Fibroblast of lung (primary cell): ENCODE results near the gene QDPR. TPM values are rescaled to one million over a fixed set of nuclear protein-coding genes. Genes with fewer than 3 reads are reported as not detected.
A peak's percentile ranks its signal among the peaks of the same experiment; 100 is the strongest.

ENCODE experiments used
- DNase-seq, 2 donors: peaks; one replicate each; pipeline versions ENCODE4 v3.0.0 to v3.0.0-alpha.2; 2010; ENCODE audit warnings: low read depth in 2 of 2
- H2AFZ ChIP-seq: 2 replicates; pipeline ENCODE4 v1.5.1; 2012; ENCODE audit warnings: low read length, control low read depth, inconsistent platforms
- H3K27ac ChIP-seq: 2 replicates; pipeline ENCODE4 v1.5.1; 2011; ENCODE audit warnings: low read length, control low read depth; ENCODE audit not compliant: insufficient read depth
- H3K27me3 ChIP-seq: 2 replicates; pipeline ENCODE4 v1.5.1; 2011; ENCODE audit warnings: mild to moderate bottlenecking, low read length; ENCODE audit not compliant: control insufficient read depth, insufficient read depth
- H3K36me3 ChIP-seq: 2 replicates; pipeline ENCODE4 v1.5.1; 2011; ENCODE audit warnings: low read length; ENCODE audit not compliant: control insufficient read depth, insufficient read depth
- H3K4me1 ChIP-seq: 2 replicates; pipeline ENCODE4 v1.5.1; 2011; ENCODE audit warnings: low read length; ENCODE audit not compliant: control insufficient read depth, insufficient read depth; ENCODE audit errors: extremely low read depth
- H3K4me2 ChIP-seq: 2 replicates; pipeline ENCODE4 v1.5.1; 2011; ENCODE audit warnings: low read length, control low read depth; ENCODE audit not compliant: insufficient read depth; ENCODE audit errors: extremely low read depth
- H3K4me3 ChIP-seq, 4 experiments: fragments of 200-600 bp in 1 of 4; sonication (generic) in 1 of 4; replicated peaks in 1 of 4; 2 replicates each; pipeline ENCODE4 v1.5.1; 2011 to 2016; ENCODE audit warnings: low read length in 4 of 4, low read depth in 3 of 4, mild to moderate bottlenecking in 3 of 4, control low read depth in 2 of 4, inconsistent platforms in 1 of 4, mixed read lengths in 1 of 4; ENCODE audit not compliant: insufficient read depth in 1 of 4; ENCODE audit errors: control extremely low read depth in 1 of 4
- H3K79me2 ChIP-seq: 2 replicates; pipeline ENCODE4 v1.5.1; 2012; ENCODE audit warnings: mild to moderate bottlenecking, low read length, inconsistent platforms; ENCODE audit not compliant: control insufficient read depth, insufficient read depth
- H3K9ac ChIP-seq: 2 replicates; pipeline ENCODE4 v1.5.1; 2011; ENCODE audit warnings: mild to moderate bottlenecking, low read length, control low read depth; ENCODE audit not compliant: insufficient read depth
- H3K9me3 ChIP-seq: 2 replicates; pipeline ENCODE4 v1.5.1; 2012; ENCODE audit warnings: low read depth, low read length; ENCODE audit not compliant: control insufficient read depth, insufficient read depth
- H4K20me1 ChIP-seq: 2 replicates; pipeline ENCODE4 v1.5.1; 2011; ENCODE audit warnings: low read length; ENCODE audit not compliant: control insufficient read depth, insufficient read depth; ENCODE audit errors: extremely low read depth
- CTCF ChIP-seq, 2 donors: IDR thresholded peaks in 1 of 2; conservative IDR thresholded peaks in 1 of 2; 1 replicate in 1 of 2; 2 replicates in 1 of 2; pipeline ENCODE4 v1.5.1; 2011 to 2012; ENCODE audit warnings: low read length in 2 of 2, control low read depth in 1 of 2, inconsistent platforms in 1 of 2, low read depth in 1 of 2, mild to moderate bottlenecking in 1 of 2
- EZH2 ChIP-seq: IDR thresholded peaks from 2 replicates; pipeline ENCODE4 v1.5.1; 2012; ENCODE audit warnings: low read length, control low read depth, mild to moderate bottlenecking; ENCODE audit errors: missing control alignments
- polyA plus RNA-seq, 2 donors: library from polyadenylated mRNA; depleted of rRNA in 1 of 2; stranded (reverse) in 1 of 2; unstranded in 1 of 2; fragments of >200 nt; gene quantifications; 2 replicates each; pipeline ENCODE4 v1.2.1, GENCODE V29; 2011 to 2012; ENCODE audit warnings: missing spikeins in 1 of 2
- total RNA-seq: library from RNA; depleted of rRNA; stranded (reverse); fragments of >200 nt; gene quantifications from 2 replicates; pipeline ENCODE4 v1.2.1, GENCODE V29; 2014

QDPR gene
- total and polyA plus RNA-seq, 2 donors (not counting 1 experiment from before 2014, with no cell fraction given) = 27.4 to 41.4 TPM

GRCh38 chr4:17552427-17552826 lies 40.5 kb upstream of the QDPR start:
- Histone ChIP-seq H4K20me1 (no peaks in the 10 kb centered on the region), H3K36me3 (no peaks in the 10 kb centered on the region), H3K4me1 (no peaks in the 10 kb centered on the region), H2AFZ (peak overlapping the region; percentile 17), H3K4me2 (no peak overlapping the region), H3K9me3 (no peaks in the 10 kb centered on the region), H3K27ac (no peak overlapping the region), H3K27me3 (no peaks in the 10 kb centered on the region), H3K79me2 (no peaks in the 10 kb centered on the region), H3K4me3 (no peak overlapping the region), H3K9ac (no peak overlapping the region)
- TF ChIP-seq EZH2 (no peak), CTCF (conservative IDR thresholded peaks at IDR 0.05 in 1 of 2, IDR thresholded peaks at IDR 0.05 in 1 of 2; ENCODE audit: low read depth in 1 of 2, low read length in 2 of 2) (no peak)
- DNase-seq = no peak

GRCh38 chr4:17550549-17550948 lies 38.7 kb upstream of the QDPR start:
- Histone ChIP-seq H4K20me1 (no peaks in the 10 kb centered on the region), H3K27ac (no peak overlapping the region), H2AFZ (no peak overlapping the region), H3K9me3 (no peaks in the 10 kb centered on the region), H3K4me3 (no peak overlapping the region), H3K27me3 (no peaks in the 10 kb centered on the region), H3K4me2 (no peak overlapping the region), H3K4me1 (no peaks in the 10 kb centered on the region), H3K36me3 (no peaks in the 10 kb centered on the region), H3K9ac (no peak overlapping the region), H3K79me2 (no peaks in the 10 kb centered on the region)
- DNase-seq = no peak
- TF ChIP-seq CTCF (conservative IDR thresholded peaks at IDR 0.05 in 1 of 2, IDR thresholded peaks at IDR 0.05 in 1 of 2; ENCODE audit: low read depth in 1 of 2, low read length in 2 of 2) (no peak), EZH2 (no peak)

- Histone ChIP-seq H3K27ac (no peak overlapping the region), H3K9ac (no peak overlapping the region), H3K9me3 (no peaks in the 10 kb centered on the region), H4K20me1 (no peaks in the 10 kb centered on the region), H2AFZ (no peak overlapping the region), H3K4me2 (no peak overlapping the region), H3K27me3 (no peaks in the 10 kb centered on the region), H3K4me1 (no peaks in the 10 kb centered on the region), H3K79me2 (no peaks in the 10 kb centered on the region), H3K4me3 (no peak overlapping the region), H3K36me3 (no peaks in the 10 kb centered on the region)
- no peak for DNase-seq
- TF ChIP-seq EZH2 = no peak
- no peak for TF ChIP-seq CTCF (conservative IDR thresholded peaks at IDR 0.05 in 1 of 2, IDR thresholded peaks at IDR 0.05 in 1 of 2; ENCODE audit: low read depth in 1 of 2, low read length in 2 of 2)
Measured at GRCh38 chr4:17546678-17547077, 34.8 kb upstream of the QDPR start.
